Uterine smooth muscle cell (primary cell): ENCODE results near the gene OGA. TPM values are rescaled to one million over a fixed set of nuclear protein-coding genes. Genes with fewer than 3 reads are reported as not detected.

ENCODE experiments used
- total RNA-seq: library from RNA; depleted of rRNA; stranded (reverse); fragments of >200 nt; gene quantifications from 2 replicates; pipeline ENCODE4 v1.2.3, GENCODE V29; 2014

The OGA gene
- 123 and 142 TPM in 2 replicates for total RNA-seq

GRCh38 chr10:101818119-101818871, at the start of gene OGA:
Gene OGA, minus strand, starts transcription at chr10:101818444. Its CDS starts 422 bp downstream, at chr10:101818022.

DNA sequence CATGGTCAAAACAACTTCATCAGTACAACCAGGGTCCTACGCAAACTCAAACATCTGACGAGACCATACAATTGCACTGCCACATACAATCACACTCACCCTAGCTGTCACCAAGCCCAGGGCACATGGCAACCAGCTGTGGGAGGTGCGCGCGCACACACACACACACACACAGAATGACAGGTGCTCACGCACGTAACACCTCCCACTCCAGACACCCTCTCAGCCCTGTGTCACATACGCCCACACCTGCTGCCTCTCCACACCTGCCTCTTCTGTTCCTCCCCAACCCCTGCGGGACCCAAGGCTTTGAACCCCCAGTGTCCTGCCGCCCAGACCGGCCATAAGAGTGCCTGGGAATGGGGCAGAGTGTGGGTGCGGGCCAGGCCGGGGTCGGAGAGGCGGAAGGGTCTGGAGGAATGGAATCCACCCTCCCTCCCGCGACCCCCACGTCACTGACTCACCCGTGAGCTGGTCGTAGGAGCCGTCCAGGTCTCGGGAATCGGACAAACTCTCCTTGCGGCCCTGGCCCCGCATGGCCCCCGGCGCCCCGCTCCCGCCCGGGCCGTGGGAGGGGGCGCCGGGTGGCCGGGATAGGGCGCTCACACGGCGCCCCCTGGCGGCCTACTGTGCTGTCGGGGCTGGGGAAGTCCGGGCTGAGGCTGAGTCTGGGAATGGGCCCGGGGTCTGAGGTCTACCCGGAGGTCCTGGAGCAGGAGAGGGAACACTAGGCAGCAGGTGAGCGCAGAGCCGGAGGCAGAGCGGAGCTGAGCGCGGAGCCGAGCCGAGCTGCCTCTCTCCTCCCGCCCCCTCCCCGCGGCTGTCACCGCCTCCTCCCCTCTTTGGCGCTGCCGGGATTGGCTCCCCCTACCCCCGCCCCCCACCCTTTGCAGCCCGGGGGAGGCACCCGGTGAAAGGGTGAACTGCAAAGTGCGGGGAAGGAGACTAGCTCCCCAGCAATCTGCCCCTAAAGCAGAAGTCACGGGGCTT, 25.1 kb upstream of the OGA start, which contains the start of gene KCNIP2:
Gene KCNIP2, minus strand, starts transcription at position 769 of the 990 bp plus-strand sequence. Its CDS starts 232 bp downstream, at position 537.

GRCh38 chr10:101782811-101783735, 35.2 kb downstream of the OGA start, which contains the start of gene NPM3:
Gene NPM3, minus strand, starts transcription at chr10:101783446. Its CDS starts 56 bp downstream, at chr10:101783390.

GRCh38 chr10:101775273-101776160, 42.7 kb downstream of the OGA start, which contains the start of gene FGF8:
Gene FGF8, minus strand, starts transcription at chr10:101776114. Its CDS starts 214 bp downstream, at chr10:101775900.

Other genes with a start within 250 kb of the OGA start
- gene POLL, start 230.2 kb downstream of the OGA start, total RNA-seq: 11.8 and 14.4 TPM in 2 replicates
- 58.8 and 70.0 TPM in 2 replicates for gene DPCD, start 230.1 kb downstream of the OGA start, total RNA-seq
- gene FBXW4, start 123.3 kb downstream of the OGA start, total RNA-seq: 39.0 and 46.4 TPM in 2 replicates
- gene FGF8, start 42.3 kb downstream of the OGA start, total RNA-seq: not detected in 2 replicates
- 156 and 182 TPM in 2 replicates for gene NPM3, start 35.0 kb downstream of the OGA start, total RNA-seq
- 0.55 and 0.62 TPM in 2 replicates for gene KCNIP2, start 25.4 kb upstream of the OGA start, total RNA-seq
- gene ARMH3, start 237.7 kb upstream of the OGA start, total RNA-seq: 10.7 and 13.2 TPM in 2 replicates
- gene HPS6, start 246.9 kb upstream of the OGA start, total RNA-seq: 40.9 and 51.7 TPM in 2 replicates